AG10803 (cell line): ENCODE data around the gene PTPRCAP.

Experiments used
- DNase-seq: peaks from one replicate; pipeline ENCODE4 v3.0.0; 2010; ENCODE audit warnings: low read depth
- H3K4me3 ChIP-seq: 2 replicates; pipeline ENCODE4 v1.5.1; 2011; ENCODE audit warnings: mild to moderate bottlenecking, low read length, control low read depth
- CTCF ChIP-seq: conservative IDR thresholded peaks from 2 replicates; pipeline ENCODE4 v1.5.1; 2011; ENCODE audit warnings: mild to moderate bottlenecking, low read length, control low read depth, inconsistent platforms

The PTPRCAP gene

GRCh38 chr11:67400251-67400941 lies 37.1 kb downstream of the PTPRCAP start:
- no peak for TF ChIP-seq CTCF
- peak overlapping the region; percentile 88 for H3K4me3 ChIP-seq
- no peak for DNase-seq

GRCh38 chr11:67398661-67399563 lies 38.6 kb downstream of the PTPRCAP start:
- no peak overlapping the region; the same call in 1 of the 2 replicates for H3K4me3 ChIP-seq
- no peak for DNase-seq
- no peak for TF ChIP-seq CTCF

GRCh38 chr11:67397986-67398660 lies 39.4 kb downstream of the PTPRCAP start:
- DNase-seq, result no peak
- no peak for TF ChIP-seq CTCF
- no peak overlapping the region for H3K4me3 ChIP-seq

- H3K4me3 ChIP-seq, result no peak overlapping the region
- no peak for DNase-seq
- TF ChIP-seq CTCF, result no peak
Measured at GRCh38 chr11:67397536-67397935, 39.9 kb downstream of the PTPRCAP start.

- no peak for TF ChIP-seq CTCF
- no peak for DNase-seq
- H3K4me3 ChIP-seq, result no peak overlapping the region
Measured at GRCh38 chr11:67396587-67397389, 40.7 kb downstream of the PTPRCAP start.

GRCh38 chr11:67396259-67396581 lies 41.3 kb downstream of the PTPRCAP start:
- no peak for TF ChIP-seq CTCF
- no peak for DNase-seq
- H3K4me3 ChIP-seq, result no peak overlapping the region
